ENCODE data around the gene ARHGEF17. TPM values are rescaled to one million over a fixed set of nuclear protein-coding genes. Genes with fewer than 3 reads are reported as not detected.

Gene ARHGEF17
- total RNA-seq, 1 donor from 2014 or later = 0.05 TPM

DNA sequence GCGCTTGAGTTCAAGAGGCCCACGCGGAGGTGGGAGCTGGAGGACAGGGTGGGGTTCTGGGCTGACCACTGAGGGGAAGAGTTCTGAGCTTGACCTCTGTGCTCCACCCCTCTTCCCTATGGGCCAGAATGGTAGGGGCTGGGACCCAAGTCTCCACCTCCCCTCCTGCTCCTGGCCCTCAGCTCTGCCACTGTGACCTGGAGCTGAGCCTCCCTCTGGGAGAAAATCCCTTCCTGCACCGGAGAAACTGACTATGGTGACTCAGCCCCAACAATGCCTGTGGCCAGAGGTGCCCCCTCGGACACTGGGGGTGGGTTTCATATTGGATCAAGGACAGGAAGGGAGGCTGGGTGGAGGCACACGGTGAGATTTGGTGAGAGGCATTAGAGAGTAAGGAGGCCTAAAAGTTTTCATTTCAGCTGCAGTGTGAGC, 91.1 kb downstream of the ARHGEF17 start:
- peak overlapping the region; percentile 13 for H3K27ac Mint-ChIP-seq
- peaks cover 8% of the 10 kb centered on the region for H3K4me1 Mint-ChIP-seq (ENCODE audit: low read depth)
- intact Hi-C loops (cut with micrococcal nuclease) = no loop called here
- no peaks in the 10 kb centered on the region for H3K27me3 Mint-ChIP-seq (ENCODE audit: insufficient read depth)
- DNase-seq (ENCODE audit: low spot score) = no peak
- no peak overlapping the region for H3K4me3 Mint-ChIP-seq
- peaks cover 14% of the 10 kb centered on the region for H3K36me3 Mint-ChIP-seq (ENCODE audit: low read depth)
- H3K9me3 Mint-ChIP-seq = no peaks in the 10 kb centered on the region

DNA sequence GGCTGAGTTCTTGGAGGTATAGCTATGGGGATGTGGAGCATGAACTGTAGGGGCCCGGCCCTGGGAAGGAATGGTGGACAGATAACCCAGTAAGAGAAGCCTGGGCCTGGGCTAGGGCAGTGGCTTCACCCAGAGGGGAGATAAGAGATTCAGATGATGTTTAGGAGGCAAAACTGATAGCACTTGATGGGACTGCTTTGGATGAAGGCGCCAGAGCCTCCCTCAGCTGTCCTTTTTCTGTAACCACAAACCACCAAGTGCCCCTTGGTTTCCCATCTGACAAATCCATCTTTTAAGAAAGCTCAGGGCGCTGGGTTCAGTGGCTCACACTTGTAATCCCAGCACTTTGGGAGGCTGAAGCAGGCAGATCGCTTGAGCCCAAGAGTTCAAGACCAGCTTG, 91.6 kb downstream of the ARHGEF17 start:
- Mint-ChIP-seq H3K9me3 (no peaks in the 10 kb centered on the region), H3K27ac (peak overlapping the region; percentile 13), H3K36me3 (ENCODE audit: low read depth) (peaks cover 14% of the 10 kb centered on the region), H3K27me3 (ENCODE audit: insufficient read depth) (no peaks in the 10 kb centered on the region), H3K4me3 (no peak overlapping the region), H3K4me1 (ENCODE audit: low read depth) (peaks cover 8% of the 10 kb centered on the region)
- intact Hi-C loops (cut with micrococcal nuclease) = no loop called here
- no peak for DNase-seq (ENCODE audit: low spot score)

DNA sequence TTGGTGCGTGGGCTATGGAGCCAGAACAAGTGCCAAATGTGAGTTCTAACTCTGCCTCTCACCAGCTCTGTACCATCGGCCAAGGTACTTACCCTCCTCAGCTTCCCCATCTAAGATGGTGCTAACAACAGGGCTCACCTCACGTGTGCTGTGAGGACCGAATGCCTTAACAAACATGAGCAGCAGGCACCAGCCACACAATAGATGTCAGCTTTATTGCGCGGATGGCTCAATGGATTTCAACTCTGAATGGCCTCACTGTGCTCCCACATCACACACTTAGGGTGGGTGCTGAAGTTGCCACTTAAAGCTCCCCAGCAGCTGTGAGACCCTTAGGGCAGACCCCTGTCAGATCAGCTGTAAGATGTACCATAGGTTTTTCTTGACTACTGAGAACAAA, 92.2 kb downstream of the ARHGEF17 start:
- Mint-ChIP-seq H3K9me3 (no peaks in the 10 kb centered on the region), H3K4me1 (ENCODE audit: low read depth) (peaks cover 8% of the 10 kb centered on the region), H3K27me3 (ENCODE audit: insufficient read depth) (no peaks in the 10 kb centered on the region), H3K36me3 (ENCODE audit: low read depth) (peaks cover 15% of the 10 kb centered on the region), H3K27ac (no peak overlapping the region), H3K4me3 (no peak overlapping the region)
- DNase-seq (ENCODE audit: low spot score) = no peak
- intact Hi-C loops (cut with micrococcal nuclease) = no loop called here

DNA sequence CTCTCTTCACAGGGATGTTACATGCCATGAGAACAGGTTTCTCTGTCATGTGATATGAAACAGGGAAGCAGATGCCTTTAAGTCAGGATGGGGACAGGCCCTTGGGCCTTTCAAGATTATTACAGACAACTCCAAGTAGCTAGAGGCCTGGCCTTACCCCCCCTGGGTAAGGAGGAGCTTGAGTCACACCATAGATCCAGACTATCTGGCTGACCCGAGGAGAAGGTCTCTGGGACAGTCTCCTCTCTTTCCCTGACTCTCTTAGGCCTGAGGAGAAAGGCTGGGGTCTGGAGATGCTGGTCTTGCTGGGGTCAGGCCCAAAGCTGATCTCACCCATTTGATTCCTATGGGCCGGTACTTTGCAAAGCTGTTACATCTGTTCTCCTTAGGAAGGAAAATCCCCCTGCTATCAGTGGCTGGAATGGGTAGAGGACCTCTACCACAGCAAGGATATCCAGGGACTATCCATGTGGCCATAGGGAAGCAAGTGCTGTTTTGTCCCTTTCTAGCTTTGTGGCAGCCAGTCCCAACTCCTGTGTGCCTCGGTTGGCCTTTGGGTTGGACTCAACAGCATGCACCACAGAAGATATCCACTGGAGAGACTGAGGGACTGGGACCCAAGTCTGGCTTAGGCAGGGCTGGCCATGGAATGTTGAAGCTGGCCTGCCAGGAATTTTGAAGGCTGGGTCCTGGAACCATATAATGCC, 93.3 kb downstream of the ARHGEF17 start:
- no peaks in the 10 kb centered on the region for H3K27me3 Mint-ChIP-seq (ENCODE audit: insufficient read depth)
- H3K4me3 Mint-ChIP-seq = no peak overlapping the region
- H3K27ac Mint-ChIP-seq = no peak overlapping the region
- peaks cover 15% of the 10 kb centered on the region for H3K36me3 Mint-ChIP-seq (ENCODE audit: low read depth)
- peaks cover 8% of the 10 kb centered on the region for H3K4me1 Mint-ChIP-seq (ENCODE audit: low read depth)
- intact Hi-C loops (cut with micrococcal nuclease) = no loop called here
- H3K9me3 Mint-ChIP-seq = no peaks in the 10 kb centered on the region
- DNase-seq (ENCODE audit: low spot score) = no peak

DNA sequence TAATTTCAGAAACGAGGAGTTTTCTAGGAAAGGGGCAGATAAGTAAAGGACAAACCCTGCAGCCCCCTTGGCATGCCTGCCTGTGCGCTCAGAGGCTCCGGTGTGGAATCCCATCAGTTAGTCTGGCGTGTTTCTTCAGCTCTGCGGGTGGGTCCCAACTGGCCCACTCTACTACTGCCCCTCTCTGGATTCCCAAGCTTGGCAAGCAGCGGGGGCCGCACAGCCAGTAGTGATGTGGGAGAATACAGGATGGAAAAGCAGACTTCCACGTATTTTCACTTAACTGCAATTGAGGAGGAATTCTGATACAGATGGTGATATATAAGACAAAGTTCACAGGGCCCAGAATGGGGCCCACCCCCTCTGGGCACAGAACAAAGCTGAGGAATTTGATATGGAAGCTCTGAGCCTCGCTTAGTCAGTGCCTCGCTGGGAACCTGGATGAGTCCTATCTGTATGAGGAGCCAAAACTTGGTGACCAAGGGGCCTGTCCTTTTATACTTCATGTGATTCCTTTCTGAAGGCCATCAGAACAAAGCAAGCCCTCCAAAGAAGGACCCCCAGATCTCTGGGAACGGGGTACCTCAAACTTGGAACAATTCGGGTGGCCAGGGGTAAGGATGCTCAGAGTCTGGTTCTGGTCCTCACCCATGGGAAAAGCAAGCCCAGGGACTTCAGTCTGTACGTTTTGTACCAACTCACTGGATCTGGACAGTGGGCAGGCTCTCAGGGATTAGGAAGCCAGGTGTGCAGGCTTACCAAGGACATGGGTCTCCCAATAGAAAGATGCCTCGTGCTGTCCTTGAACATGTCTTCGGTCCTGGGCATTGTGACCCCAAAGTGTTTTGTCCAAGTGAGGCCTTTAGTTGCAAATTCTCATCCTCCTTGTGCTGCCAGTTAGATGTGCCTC, 94.1 kb downstream of the ARHGEF17 start:
- intact Hi-C loops (cut with micrococcal nuclease) = loop anchor here (1.0 kb wide), 1 partner anchor 259 kb away; no protein-coding TSS in a partner anchor
- no peaks in the 10 kb centered on the region for H3K27me3 Mint-ChIP-seq (ENCODE audit: insufficient read depth)
- DNase-seq (ENCODE audit: low spot score) = no peak
- H3K4me3 Mint-ChIP-seq = no peak overlapping the region
- peaks cover 9% of the 10 kb centered on the region for H3K36me3 Mint-ChIP-seq (ENCODE audit: low read depth)
- H3K9me3 Mint-ChIP-seq = no peaks in the 10 kb centered on the region
- no peak overlapping the region for H3K27ac Mint-ChIP-seq
- H3K4me1 Mint-ChIP-seq (ENCODE audit: low read depth) = peaks cover 8% of the 10 kb centered on the region

DNA sequence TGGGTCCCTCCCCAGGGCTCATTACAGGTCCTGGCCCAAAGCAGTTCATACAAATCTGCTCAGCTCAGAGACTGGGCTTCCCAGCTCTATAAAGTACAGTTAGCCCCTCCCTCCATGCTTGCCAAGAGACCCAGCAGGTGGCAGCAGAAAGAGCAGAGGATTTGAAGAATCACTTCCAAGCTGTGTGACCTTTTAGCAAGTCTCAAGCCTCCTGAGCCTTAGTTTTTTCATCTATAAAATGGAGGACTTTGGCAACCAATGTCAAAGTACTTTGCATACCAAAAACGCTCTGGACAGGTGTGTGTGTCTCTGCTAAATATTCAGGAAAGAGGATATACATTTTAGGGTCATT, 94.7 kb downstream of the ARHGEF17 start:
- H3K36me3 Mint-ChIP-seq (ENCODE audit: low read depth) = peaks cover 8% of the 10 kb centered on the region
- H3K4me1 Mint-ChIP-seq (ENCODE audit: low read depth) = peaks cover 8% of the 10 kb centered on the region
- intact Hi-C loops (cut with micrococcal nuclease) = loop anchor here (1.0 kb wide), 1 partner anchor 258 kb away; no protein-coding TSS in a partner anchor
- no peak overlapping the region for H3K4me3 Mint-ChIP-seq
- no peak overlapping the region for H3K27ac Mint-ChIP-seq
- H3K9me3 Mint-ChIP-seq = no peaks in the 10 kb centered on the region
- H3K27me3 Mint-ChIP-seq (ENCODE audit: insufficient read depth) = no peaks in the 10 kb centered on the region
- DNase-seq (ENCODE audit: low spot score) = no peak

DNA sequence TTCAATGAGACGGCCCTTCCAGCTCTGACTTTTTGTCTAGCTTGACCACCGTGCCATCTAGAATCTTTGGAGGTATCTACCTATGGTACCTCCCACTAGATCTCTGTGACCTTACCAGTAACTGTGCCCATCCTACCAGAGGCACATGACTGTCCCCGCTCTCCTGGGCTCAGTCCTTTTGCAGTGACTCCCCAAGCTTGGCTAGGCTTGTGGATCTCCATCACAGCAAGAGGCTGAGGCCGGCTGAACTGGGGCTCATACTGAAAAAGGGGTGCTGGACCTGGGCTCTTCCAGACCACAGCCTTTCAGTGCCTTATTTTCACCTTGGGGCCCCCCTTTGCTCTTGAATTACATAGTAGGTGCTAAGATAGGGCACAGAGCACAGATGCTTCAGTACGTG, 95.5 kb downstream of the ARHGEF17 start:
- Mint-ChIP-seq H3K4me3 (no peak overlapping the region), H3K4me1 (ENCODE audit: low read depth) (peaks cover 8% of the 10 kb centered on the region), H3K9me3 (no peaks in the 10 kb centered on the region), H3K36me3 (ENCODE audit: low read depth) (peaks cover 8% of the 10 kb centered on the region), H3K27ac (no peak overlapping the region), H3K27me3 (ENCODE audit: insufficient read depth) (no peaks in the 10 kb centered on the region)
- no peak for DNase-seq (ENCODE audit: low spot score)
- intact Hi-C loops (cut with micrococcal nuclease) = no loop called here

DNA sequence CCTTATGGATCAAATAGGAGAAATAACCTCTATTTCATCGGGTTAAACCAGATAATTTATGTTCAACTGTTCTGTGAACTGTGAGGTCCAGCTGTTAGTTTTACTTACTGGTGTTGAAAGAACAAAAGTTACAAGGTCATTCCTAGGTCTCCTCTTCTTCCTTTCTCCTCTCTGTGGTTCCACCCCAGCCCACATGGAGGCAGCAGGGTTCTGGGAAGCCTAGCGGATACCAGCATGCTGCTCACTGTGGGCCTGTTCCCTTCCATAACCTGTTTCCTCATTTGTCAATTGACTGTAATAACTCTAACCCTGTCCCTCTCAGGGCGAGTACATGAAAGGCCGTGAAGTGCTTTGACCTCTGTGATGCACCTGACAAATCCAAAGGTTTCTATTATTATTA, 96.0 kb downstream of the ARHGEF17 start:
- Mint-ChIP-seq H3K27ac (no peak overlapping the region), H3K4me1 (ENCODE audit: low read depth) (peaks cover 8% of the 10 kb centered on the region), H3K4me3 (no peak overlapping the region), H3K36me3 (ENCODE audit: low read depth) (peaks cover 12% of the 10 kb centered on the region), H3K27me3 (ENCODE audit: insufficient read depth) (no peaks in the 10 kb centered on the region), H3K9me3 (no peaks in the 10 kb centered on the region)
- no peak for DNase-seq (ENCODE audit: low spot score)
- intact Hi-C loops (cut with micrococcal nuclease) = no loop called here

DNA sequence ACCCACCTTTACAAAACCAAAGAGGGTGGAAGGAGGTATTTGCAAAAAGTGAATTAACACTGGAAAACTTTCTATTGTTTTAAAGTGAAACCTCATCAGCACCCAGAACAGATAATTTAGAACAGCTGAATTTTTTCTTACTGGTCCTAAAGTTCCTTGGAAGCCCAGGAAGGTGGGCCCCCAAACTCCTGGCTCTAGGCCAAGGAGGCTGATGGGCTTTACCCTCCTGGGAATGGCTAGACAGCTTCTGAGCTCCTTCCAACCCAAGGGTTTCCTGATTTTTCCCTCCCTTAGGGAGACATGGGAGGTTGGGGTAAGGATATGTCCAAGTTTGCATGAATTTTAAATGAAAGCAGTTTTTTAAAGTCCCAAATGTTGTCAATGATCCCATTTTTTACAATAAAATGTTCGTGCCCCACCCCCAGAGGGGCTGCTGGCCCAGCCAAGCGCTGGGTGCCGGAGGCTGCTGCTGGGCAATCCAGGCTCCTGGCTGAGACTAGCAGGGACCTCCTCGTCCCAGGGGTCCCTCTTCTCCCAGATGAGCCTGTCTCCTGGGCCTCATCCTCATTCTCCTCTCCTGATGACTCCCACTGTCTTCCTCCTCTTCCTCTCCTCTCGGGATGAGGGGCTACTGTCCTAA, 96.5 kb downstream of the ARHGEF17 start:
- Mint-ChIP-seq H3K36me3 (ENCODE audit: low read depth) (peaks cover 17% of the 10 kb centered on the region), H3K4me3 (no peak overlapping the region), H3K4me1 (ENCODE audit: low read depth) (peaks cover 4% of the 10 kb centered on the region), H3K9me3 (no peaks in the 10 kb centered on the region), H3K27ac (no peak overlapping the region), H3K27me3 (ENCODE audit: insufficient read depth) (no peaks in the 10 kb centered on the region)
- DNase-seq (ENCODE audit: low spot score) = no peak
- intact Hi-C loops (cut with micrococcal nuclease) = no loop called here

DNA sequence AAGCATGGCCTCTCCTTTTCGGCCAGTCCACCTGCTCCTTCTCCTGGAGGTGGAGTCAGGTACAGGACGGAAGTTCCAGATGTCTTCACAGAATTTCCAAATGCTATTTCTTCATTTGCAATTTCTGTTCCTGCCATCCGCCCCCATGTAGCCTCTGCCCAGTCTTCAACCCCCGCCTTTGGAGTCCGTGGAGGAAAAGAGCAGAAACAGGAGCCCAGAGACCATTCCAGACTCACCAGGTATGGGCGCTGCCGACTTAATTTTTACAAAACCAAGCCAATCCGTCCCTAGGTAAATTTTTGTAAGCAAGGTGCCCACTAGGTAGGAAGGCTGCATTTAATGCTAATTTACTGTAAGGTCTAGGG, 97.1 kb downstream of the ARHGEF17 start:
- Mint-ChIP-seq H3K4me3 (no peak overlapping the region), H3K36me3 (ENCODE audit: low read depth) (peaks cover 17% of the 10 kb centered on the region), H3K9me3 (no peaks in the 10 kb centered on the region), H3K27ac (no peak overlapping the region), H3K27me3 (ENCODE audit: insufficient read depth) (no peaks in the 10 kb centered on the region), H3K4me1 (ENCODE audit: low read depth) (peaks cover 3% of the 10 kb centered on the region)
- no peak for DNase-seq (ENCODE audit: low spot score)
- intact Hi-C loops (cut with micrococcal nuclease) = no loop called here

DNA sequence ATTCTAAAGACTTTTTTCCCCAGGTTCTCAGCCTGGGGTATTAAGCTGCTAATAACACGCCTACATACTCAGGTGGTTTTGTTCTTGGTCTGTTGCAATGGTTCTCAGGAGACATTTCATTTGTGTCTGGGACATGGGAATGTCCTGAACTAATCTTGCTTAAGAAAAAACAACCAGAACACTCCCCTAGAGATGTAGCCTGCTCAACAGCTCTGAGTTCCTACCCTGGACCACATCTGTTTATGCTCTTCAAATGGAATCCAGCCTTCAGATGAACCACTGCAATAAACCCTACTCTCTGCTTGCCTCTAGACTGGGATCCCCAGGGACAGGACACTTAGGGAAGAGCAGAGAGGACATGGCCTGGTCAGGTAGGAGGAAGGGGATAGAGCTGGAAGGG, 98.1 kb downstream of the ARHGEF17 start:
- Mint-ChIP-seq H3K36me3 (ENCODE audit: low read depth) (peaks cover 20% of the 10 kb centered on the region), H3K27me3 (ENCODE audit: insufficient read depth) (no peaks in the 10 kb centered on the region), H3K27ac (no peak overlapping the region), H3K9me3 (no peaks in the 10 kb centered on the region), H3K4me3 (no peak overlapping the region), H3K4me1 (ENCODE audit: low read depth) (no peaks in the 10 kb centered on the region)
- no peak for DNase-seq (ENCODE audit: low spot score)
- intact Hi-C loops (cut with micrococcal nuclease) = no loop called here

DNA sequence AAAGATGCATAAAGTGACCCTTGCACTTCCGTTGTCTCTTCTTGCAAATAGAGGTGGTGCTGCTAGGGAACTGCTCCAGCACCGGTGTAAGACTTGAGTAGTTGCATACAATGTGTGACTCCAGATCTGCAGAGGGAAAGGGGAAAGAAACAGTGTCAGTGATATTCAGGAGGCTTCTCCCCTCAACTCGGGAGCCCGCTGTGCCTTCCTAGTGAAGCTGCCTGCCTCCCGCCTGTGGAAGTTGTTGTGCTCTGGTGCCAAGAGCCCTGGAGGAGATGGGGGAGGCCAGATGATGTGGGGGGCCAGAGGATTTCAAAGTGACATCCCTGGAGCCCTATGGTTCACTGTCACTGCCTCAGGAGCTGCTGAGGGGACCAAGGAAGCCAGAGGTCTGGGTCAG, 98.5 kb downstream of the ARHGEF17 start:
- Mint-ChIP-seq H3K9me3 (no peaks in the 10 kb centered on the region), H3K4me3 (no peak overlapping the region), H3K27me3 (ENCODE audit: insufficient read depth) (no peaks in the 10 kb centered on the region), H3K4me1 (ENCODE audit: low read depth) (no peaks in the 10 kb centered on the region), H3K36me3 (ENCODE audit: low read depth) (peaks cover 19% of the 10 kb centered on the region), H3K27ac (no peak overlapping the region)
- no peak for DNase-seq (ENCODE audit: low spot score)
- intact Hi-C loops (cut with micrococcal nuclease) = no loop called here

DNA sequence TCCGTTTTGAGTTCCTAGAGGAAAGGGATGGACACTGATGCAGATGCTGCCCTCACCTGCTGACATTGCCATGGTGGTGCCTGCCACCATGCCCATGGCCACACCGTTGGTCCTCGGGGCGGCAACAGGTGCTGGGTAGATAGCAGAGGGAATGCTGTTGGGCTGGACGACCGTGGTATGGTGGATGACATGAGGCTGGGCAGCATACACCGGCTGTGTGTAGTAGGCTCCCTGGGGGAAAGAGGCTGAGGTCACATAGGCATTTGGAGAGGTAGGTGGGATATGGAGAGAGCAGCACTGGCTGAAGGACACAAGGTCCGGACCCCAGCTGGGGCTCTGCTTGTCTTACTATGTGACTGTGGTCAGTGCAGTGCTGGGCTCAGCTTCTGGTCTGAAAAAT, 101.4 kb downstream of the ARHGEF17 start:
- H3K36me3 Mint-ChIP-seq (ENCODE audit: low read depth) = peaks cover 24% of the 10 kb centered on the region
- no peaks in the 10 kb centered on the region for H3K27me3 Mint-ChIP-seq (ENCODE audit: insufficient read depth)
- DNase-seq (ENCODE audit: low spot score) = no peak
- H3K9me3 Mint-ChIP-seq = no peaks in the 10 kb centered on the region
- H3K4me3 Mint-ChIP-seq = no peak overlapping the region
- H3K27ac Mint-ChIP-seq = peak overlapping the region; percentile 5
- H3K4me1 Mint-ChIP-seq (ENCODE audit: low read depth) = no peaks in the 10 kb centered on the region
- intact Hi-C loops (cut with micrococcal nuclease) = no loop called here

Data from activated T-helper 1 cell treated with anti-CD3 and anti-CD28 coated beads, Interleukin-12 subunit alpha, Interleukin-12 subunit beta, Interleukin-2, Interleukin-4 antibody, amounts not matched to agents 30 ng/mL and 10 ng/mL and 1 ng/mL, durations not matched to agents 14 hours and 24 hours and 36 hours (primary cell).